Mammary epithelial cell (primary cell): ENCODE measurements around the gene IGHMBP2.

Experiments used
- CTCF ChIP-seq, 2 donors: IDR thresholded peaks in 1 of 2; conservative IDR thresholded peaks in 1 of 2; 2 replicates each; pipeline ENCODE4 v1.5.1; 2011 to 2012; ENCODE audit warnings: inconsistent platforms in 2 of 2, low read length in 2 of 2, mild to moderate bottlenecking in 2 of 2, control low read depth in 1 of 2, low read depth in 1 of 2; ENCODE audit not compliant: insufficient read depth in 1 of 2; ENCODE audit errors: extremely low read depth in 1 of 2
- EZH2 ChIP-seq: IDR thresholded peaks from 2 replicates; pipeline ENCODE4 v1.6.1; 2012; ENCODE audit warnings: low read length, inconsistent platforms, borderline replicate concordance

- TF ChIP-seq CTCF (conservative IDR thresholded peaks at IDR 0.05 in 1 of 2, IDR thresholded peaks at IDR 0.05 in 1 of 2; ENCODE audit: extremely low read depth in 1 of 2, insufficient read depth in 1 of 2, low read depth in 1 of 2, low read length in 2 of 2) (no peak), EZH2 (no peak)
Measured at GRCh38 chr11:68914761-68915160, 11.1 kb downstream of the IGHMBP2 start.
